OCI-M2 (cell line): Measurements from ENCODE around the gene CDHR3.

Experiments used
- DNase-seq: peaks from one replicate; lab custom pipeline; 2025; ENCODE audit not compliant: unreplicated experiment; lab: John Stamatoyannopoulos, UW

Gene CDHR3

DNA sequence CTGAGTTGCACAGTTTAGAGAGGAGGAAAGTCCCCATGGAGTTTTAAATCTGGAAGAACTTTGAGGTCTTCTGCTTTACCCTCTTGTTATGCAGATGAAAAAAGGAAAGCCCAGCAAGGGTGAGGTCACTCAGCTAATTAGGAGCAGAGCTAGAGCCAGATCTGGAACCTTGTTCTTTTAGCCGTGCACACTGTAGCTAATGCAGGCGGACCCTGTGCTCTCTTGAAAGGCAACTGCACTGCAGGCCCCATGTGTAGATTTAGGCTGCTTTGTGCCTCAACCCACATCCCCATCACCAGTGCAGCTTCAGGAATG, 85.6 kb downstream of the CDHR3 start:
- DNase-seq = no peak

DNA sequence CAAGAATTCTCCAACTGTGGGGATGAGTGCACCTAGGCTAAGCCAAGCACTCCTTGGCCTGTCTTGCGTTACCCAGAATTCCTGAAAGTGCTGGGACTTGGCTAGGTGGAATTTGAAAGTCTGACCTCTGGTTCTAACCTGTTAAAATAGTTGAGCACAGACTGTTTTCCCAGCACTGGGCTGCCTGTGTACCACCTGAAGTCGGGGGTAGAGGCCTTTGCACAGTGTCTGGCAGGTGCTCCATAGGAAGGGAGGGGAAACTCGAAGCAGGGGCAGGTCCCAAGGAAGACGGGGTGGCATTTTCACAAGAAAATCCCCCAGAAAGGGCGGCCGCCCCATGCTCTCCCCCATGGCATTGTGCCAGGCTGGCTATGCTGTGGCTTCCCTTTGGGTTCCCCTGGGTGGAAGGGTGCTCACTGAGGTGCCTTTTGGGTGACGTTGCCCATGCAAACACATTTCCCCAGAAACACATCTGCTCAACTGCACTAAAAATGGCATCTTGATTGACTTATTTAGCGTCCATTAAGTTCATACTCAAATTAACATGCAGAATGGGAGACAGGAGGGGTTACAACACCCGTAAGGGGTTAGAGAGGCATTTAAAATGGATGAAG, 86.2 kb downstream of the CDHR3 start:
- DNase-seq = no peak

DNA sequence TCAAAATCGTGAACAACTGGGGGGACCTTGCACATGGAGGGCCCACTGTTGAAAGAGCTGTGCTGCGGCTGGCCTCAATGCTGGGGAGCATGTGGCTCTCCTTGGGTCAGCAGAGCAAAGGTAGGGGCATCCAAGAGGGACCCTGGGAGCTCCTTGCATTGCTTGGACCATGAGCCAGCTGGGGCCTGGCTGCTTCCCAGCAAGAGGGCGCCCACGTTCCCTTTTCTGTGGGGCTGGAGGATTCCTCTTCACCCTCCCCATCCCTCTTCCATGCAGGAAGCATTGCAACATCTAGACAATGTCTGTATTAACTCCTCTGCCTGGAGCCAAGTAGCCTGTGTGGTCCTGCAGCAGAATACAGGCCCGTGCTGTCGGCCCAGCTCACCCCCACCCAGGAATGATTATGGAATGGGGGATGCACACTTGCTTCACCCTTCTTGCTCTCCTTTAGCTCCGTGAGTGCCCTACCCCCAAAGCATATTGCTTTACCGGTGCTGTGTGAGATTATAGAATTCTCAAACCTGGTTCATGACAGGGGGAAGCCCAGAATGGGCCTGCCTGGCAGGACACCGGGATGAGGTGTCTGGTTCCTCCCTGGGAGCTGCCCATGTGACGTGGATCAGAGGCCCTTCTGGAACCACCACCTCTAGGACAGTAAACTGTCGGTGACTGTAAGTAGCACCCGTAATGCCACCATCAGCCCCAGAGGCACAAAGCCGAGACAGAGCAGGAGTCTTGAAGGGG, 87.1 kb downstream of the CDHR3 start:
- no peak for DNase-seq

DNA sequence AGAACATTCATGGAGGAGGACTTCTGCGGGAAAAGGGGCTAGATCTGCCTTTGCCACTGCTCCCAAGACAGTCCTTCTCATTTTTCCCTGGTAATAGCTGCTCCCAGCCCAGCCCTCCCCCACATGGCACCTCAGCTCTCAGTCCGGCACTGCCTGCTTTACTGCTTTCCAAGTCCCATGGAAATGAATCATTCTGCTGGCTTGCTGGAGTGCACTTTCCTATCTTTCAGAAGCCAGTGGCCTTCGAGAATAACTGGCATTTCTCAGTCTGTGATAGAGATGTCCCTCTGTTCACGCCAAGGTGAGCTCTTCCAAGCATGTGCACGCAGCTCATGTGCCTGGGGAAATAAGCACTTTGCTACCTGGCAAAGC, 87.7 kb downstream of the CDHR3 start:
- no peak for DNase-seq

DNA sequence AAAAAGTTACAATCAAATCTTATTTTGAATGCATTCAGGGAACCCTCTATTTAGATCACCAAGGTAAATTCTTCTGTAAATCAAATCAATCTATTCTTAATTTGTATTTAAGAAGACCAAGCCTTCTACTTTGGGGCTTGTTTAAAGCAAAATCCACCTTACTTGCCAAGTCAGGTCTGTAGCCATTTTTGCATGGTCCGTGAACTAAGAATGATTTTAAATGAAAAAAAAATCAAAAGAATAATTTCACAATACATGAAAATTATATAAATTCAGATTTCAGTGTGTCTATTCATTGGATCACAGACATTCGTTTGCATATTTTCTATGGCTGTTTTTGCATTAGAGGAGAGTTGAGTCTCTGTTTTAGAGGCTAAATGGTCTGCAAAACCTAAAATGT, 89.6 kb downstream of the CDHR3 start:
- DNase-seq = no peak

DNA sequence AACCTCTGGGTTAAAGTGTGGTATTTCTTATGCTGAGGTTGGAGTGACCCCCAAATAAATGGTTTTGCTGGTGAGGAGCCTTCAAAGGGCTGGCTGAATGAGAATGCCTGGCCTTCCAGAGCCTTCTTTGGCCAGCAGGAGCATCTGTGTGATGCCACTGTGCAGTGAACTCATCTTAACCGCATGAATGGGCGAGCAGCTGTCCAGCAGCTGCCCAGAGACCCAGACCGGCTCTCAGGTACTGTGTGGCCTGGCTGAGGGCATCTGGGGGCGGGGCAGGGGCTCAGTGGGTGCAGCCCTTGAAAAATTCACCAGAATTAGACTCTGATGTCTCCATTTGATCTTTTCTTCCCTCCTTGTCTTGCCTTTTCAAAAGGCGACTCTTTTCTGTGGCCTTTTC, 90.0 kb downstream of the CDHR3 start:
- no peak for DNase-seq

DNA sequence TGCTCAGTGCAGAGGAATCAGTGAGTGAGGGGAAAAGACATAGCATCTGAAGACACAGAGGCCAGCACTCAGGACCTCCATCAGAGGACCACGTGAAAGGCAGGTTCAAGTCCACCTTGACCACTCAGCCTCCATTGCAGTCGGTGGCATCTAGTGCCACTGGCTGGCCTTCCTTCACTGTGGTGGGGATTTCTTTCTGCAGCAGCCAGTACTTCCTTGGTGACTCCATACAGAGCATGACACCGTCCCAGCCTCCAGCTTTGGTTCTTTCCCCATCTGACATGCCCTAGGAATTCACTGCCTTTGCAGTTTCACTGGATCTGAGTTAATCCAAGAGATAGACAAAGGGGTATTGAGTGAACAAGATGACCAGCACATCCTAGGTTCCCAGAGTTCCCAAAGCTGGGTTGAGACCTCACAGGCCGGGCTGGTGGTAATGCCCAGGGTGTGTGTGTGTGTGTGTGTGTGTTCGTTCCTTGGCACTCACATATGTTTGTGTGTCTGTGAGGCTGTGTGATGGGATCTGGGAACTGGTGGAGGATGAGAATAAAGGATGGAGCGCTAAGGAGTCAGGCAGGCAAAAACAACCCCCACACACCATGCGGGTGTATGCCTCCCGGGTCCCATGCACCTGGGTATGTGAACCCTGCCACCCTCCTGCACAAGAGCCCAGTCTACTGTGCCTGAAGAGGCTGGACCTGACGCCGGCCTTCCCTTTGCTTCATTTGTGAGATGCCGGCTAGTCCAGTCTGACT, 91.3 kb downstream of the CDHR3 start:
- DNase-seq = no peak

DNA sequence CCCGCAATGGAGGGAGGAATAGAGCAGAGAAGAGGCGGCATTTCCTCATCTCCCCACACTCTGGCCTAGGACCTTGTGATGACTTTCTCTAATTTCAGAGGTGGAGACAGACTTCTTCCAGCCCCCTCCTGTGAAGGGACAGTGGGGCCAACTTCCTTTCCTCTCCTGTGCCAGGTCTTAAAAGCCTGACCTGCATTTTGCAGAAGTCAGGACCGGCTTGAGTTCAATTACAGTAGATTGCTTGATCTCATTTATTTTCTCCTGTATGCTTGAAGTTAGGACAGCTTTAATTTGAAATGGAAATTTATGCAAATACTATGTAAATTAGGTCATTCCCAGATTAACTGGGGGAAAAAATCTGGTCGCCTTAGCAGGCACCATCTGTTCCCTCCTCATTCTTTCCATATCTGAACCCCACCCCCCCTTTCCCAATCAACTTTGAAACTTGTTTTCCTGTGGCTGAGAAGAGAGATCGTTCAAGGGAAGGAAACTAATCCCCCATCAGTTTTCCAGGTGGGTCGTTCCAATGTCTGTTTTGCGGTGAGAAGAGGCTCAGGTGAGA, 92.0 kb downstream of the CDHR3 start:
- no peak for DNase-seq

DNA sequence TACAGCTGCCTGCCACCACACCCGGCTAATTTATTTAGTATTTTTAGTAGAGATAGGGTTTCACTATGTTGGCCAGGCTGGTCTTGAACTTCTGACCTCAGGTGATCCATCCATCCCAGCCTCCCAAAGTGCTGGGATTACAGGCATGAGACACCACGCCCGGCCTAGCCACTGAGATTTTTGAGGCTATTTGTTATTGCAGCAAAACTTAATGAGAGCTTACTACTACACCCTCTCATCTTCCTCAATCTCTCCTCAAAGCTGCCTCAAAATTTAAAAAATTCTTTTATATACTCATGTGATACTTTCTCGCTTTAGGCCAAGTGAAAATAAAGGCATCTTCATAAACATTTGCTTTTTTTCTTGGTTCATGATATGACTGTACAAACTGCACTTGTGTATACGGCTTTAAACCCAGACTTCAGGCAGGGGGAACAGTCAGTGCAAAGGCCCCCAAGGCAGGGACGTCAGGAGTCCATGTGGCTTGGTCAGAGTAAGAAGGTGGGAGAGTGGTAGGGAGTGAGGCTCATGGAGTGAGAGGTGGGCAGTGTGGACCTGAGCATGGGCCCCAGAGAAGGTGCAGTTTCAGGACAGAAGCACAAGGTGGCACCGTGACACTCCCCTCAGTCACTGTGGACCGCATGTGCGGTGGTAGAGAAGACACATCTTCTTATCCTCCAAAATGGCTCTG, 93.6 kb downstream of the CDHR3 start:
- DNase-seq = no peak

DNA sequence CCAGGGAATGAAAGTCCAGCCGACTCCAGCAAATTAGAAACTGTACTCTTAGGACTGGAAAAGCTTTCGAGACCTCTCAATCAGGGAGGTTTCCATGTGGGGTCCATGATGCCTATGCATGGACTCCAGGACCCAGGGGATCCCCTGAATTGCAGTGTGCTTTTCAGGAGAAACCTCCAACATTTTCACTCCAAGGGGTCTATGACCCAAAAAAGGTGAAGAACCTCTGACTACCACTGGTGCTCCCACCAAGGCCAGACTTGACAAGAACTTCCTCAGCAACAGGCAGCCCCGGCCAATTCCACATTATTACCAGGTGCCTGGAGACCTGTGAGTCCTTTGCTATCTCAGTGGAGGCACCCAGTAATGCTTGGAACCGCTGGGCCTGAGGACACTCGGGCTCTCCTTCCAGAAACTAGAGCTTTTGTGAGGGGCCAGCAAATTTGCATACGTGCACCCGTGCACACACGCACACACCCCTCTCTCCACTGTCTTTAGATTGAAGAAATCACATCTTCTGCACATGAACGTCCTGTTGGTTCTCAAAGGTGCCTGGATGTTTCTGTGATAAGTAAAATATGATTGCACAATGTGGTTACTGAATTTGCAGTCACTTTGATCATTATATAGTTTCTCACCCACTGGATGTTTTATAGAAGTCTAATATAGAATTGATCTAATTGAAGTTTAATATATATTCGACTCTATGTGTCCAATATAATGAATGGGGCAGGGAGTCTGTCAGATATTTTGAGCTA, 94.3 kb downstream of the CDHR3 start:
- no peak for DNase-seq

DNA sequence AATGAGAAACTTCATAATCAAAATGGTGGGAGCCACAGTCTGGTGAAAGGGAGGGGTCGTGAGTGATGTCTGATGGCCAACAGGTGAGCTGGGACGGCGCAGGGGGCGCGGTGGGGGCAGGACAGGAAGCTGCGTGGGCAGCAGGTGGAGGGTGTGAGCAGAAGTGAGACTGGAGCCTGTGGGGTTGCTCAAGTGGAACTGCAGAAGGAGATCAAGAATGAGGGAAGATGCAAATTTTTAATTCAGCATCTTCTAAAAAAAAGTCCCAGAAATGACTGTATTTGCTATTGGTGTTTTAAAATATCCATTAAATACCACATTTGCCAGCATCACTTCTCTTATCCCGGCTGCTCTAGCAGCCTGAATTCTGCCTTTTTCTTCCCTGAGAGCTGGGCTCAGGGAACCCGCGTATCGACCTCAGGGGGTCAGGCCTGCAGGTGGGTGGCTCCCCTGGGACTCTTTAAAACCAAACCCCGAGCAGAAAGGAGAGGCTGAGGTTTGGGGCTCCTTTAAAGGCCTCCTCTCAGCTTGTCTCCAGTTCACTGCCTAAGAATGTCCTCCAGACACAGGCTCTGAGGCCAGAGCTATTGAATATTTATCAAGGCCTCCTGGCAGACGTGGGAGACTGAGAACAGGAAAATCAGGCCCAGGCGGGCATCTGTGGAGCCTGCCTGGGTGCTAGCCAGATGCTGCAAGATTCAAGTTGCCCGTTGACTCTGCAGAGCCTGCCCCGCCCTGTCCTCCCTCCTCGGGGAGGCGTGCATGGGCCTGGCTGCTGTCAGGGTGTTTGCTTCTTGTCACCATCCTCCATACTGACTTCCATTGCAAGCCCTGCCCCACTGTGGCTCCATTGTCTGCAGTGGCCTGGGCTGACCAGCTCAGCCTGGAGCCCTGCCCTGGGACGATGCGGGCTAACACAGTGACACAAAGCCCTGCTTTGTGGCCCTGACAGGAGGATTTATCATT, 95.2 kb downstream of the CDHR3 start:
- no peak for DNase-seq

DNA sequence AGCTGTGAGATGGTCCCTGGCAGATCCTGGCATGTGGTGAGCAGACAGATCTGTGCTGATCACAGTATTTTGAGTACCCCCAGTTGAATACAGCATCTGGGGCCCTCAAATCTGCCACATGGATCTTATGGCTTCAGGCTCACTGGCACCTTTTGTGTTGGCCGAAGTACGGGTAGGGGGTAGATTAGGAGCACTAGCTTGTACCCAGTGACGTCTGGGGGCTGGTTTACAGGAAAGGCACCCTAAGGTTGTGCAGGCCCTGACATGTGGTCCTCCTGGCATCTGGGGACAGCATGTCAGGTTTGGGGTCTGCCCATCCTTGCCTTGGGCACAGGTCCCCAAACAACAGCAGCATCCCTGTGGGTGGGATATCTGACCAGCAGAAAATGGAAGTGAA, 95.9 kb downstream of the CDHR3 start:
- no peak for DNase-seq

DNA sequence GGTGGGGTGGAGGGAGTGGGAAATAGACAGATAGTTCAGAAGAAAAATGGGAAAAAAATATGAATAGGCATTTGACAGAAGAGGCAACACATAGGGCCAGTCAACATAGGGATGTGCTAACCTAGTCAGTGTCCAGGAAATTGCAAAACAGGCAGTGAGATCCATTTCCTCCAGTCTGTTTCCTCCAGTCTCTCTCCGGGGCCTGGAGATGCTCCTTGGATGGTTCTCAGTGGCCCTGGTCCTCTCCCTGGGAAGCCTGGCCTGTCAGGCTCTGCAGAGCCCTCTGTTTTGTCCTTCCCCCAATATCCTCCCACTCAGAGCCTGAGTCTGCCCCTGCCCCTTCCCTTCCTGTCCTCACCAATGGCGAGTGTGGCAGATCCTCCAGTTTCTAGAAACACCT, 96.5 kb downstream of the CDHR3 start:
- no peak for DNase-seq

DNA sequence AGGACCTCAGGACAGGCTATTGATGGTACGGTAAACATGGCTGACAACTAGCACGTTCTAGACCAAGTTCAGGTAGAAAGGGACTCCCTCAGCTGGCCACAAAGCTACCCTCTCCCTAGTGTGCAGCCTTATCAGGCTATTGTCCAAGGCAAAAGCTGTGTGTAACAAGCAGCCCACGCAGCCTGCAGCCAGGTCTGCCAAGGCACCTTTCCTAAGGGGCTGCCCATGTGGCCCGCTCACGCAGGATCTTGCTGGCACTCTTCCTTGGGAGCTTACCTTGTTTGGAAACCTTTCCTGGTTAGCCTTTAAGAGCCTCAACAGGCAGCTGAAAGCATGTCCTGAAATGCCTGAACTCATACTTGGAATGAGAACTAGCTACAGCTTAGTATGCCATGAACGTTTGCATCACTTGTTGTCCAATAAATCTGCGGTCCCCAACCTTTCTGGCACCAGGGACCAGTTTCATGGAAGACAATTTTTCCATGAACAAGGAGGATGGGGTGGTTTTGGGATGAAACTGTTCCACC, 97.4 kb downstream of the CDHR3 start:
- DNase-seq = no peak

DNA sequence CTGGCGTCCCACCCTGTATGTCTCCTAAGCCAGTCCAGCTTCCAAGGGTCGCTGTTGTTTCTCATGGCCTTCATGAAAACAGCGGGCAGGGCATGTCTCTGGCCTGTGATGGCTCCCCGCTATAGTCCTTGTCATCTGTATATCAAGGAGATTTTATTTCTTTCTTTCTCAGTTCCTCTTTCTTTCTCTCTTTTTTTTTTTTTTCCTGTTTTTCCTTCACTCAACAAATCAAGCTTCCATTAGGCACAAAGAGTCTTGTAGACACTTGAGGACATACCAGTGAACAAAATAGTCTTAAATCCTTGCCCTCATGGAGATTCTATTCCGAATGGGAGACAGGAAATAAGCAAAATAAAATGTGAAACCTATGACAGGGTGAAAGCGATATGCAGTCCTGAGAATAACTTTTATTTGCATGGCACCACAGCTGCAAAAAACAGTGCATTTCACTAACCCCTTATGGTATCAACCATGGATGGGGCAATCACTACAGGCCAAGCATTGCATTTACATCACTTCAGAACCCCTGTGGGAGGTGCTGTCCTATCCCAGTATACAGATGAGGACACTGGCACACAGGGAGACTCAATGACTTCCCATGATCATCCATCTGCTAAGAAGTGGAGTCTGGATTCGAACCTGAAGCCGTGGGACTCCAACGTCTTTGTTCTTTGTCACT, 98.4 kb downstream of the CDHR3 start:
- DNase-seq = no peak

DNA sequence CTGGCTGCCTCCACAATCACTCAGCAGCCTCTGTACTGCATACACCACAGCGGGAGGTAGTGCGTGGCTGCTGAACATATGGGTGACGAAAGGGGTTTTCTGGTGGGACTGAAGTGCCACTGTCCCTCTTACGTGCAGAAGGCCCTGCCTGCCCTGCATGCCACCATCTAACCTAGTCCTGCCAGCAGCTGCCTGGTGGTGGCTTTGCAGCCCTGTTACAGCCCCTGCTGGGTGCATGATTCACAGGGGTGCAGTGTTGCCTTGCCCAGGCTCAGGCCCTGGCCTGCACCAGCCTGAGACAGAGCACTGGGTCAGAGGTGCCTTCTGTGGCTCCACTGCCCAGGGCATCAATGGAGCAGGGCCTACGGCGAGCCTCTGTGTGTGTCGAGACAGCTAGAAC, 98.9 kb downstream of the CDHR3 start:
- no peak for DNase-seq

DNA sequence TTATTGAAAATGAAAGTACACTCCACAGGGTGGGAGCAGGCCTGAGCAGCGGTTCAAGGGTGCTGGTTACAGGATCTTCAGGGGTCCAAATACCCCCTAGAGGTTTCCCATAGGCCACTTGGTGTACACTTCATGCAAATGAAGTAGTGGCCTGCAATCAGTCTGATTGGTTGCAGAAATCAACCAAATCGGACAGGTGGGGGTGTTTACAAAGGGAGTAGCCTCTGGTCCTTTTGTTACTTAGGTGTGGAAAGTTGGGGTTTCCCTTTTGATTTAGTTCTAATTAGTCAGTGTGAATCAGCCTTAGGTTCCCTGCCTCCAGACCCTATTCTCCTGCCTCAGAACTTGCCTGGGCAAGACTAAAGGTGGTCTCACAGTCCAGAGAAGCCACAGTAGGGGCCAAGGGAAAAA, 99.5 kb downstream of the CDHR3 start:
- DNase-seq = no peak

DNA sequence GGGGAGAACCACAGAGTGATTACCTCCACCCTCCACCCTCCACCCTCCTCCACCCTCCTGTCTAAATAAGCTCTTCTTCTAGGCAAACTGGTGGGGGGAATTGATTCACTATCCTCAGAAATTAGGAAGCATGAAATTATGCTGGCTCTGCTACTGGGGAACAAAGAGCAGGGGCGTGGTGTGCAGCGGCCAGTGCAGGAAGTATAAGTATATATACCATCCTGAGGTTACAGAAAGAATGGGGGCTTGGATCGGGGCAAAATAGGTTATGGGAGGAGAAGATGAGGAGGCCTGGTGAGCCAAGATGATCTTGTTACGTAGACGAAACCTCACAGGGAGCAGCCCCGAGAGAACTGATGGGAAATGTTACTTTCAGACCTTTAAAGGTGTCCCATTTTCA, 100.0 kb downstream of the CDHR3 start:
- DNase-seq = no peak

DNA sequence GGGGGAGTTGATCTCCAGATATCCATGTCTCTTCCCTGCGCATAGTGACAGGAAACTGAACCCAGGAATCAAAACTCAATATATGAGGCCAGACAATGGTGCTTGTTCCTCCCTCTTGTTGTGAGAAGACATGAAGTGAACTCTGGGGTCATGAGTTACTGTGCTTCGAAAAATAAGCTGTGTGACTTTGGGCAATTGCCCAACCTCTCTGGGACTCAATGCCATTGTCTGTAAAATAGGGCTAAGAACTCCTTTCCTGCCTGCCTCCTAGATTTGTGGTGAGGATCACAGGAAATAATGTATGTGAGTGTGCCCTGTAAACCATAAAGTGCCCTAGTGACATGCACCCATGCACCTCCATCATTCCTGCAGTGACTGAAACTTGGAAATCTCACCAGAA, 100.6 kb downstream of the CDHR3 start:
- no peak for DNase-seq
